ENCODE measurements around the gene FRMPD4.

Gene FRMPD4

GRCh38 chrX:12210196-12210815 lies 72.0 kb downstream of the FRMPD4 start:
- no peak for DNase-seq (ENCODE audit: low read depth in 2 of 3, low spot score in 1 of 3)

GRCh38 chrX:12210971-12211370 lies 72.7 kb downstream of the FRMPD4 start:
- DNase-seq (ENCODE audit: low read depth in 2 of 3, low spot score in 1 of 3) = no peak

- no peak for DNase-seq (ENCODE audit: low read depth in 2 of 3, low spot score in 1 of 3)
Observed at GRCh38 chrX:12223650-12224049, 85.4 kb downstream of the FRMPD4 start.

GRCh38 chrX:12225107-12225506 lies 86.8 kb downstream of the FRMPD4 start:
- DNase-seq (ENCODE audit: low read depth in 2 of 3, low spot score in 1 of 3) = no peak

- no peak for DNase-seq (ENCODE audit: low read depth in 2 of 3, low spot score in 1 of 3)
Observed at GRCh38 chrX:12227412-12228041, 89.3 kb downstream of the FRMPD4 start.

- no peak for DNase-seq (ENCODE audit: low read depth in 2 of 3, low spot score in 1 of 3)
Observed at GRCh38 chrX:12228862-12229261, 90.6 kb downstream of the FRMPD4 start.

- DNase-seq (ENCODE audit: low read depth in 2 of 3, low spot score in 1 of 3) = no peak
Observed at GRCh38 chrX:12229986-12230385, 91.7 kb downstream of the FRMPD4 start.

GRCh38 chrX:12234534-12235329 lies 96.5 kb downstream of the FRMPD4 start:
- no peak for DNase-seq (ENCODE audit: low read depth in 2 of 3, low spot score in 1 of 3)

GRCh38 chrX:12236156-12236555 lies 97.9 kb downstream of the FRMPD4 start:
- no peak for DNase-seq (ENCODE audit: low read depth in 2 of 3, low spot score in 1 of 3)

GRCh38 chrX:12237131-12237530 lies 98.9 kb downstream of the FRMPD4 start:
- no peak for DNase-seq (ENCODE audit: low read depth in 2 of 3, low spot score in 1 of 3)

GRCh38 chrX:12237771-12238170 lies 99.5 kb downstream of the FRMPD4 start:
- DNase-seq (ENCODE audit: low read depth in 2 of 3, low spot score in 1 of 3) = no peak

- no peak for DNase-seq (ENCODE audit: low read depth in 2 of 3, low spot score in 1 of 3)
Observed at GRCh38 chrX:12239356-12240082, 101.2 kb downstream of the FRMPD4 start.

- DNase-seq (ENCODE audit: low read depth in 2 of 3, low spot score in 1 of 3) = no peak
Observed at GRCh38 chrX:12240491-12240890, 102.2 kb downstream of the FRMPD4 start.

GRCh38 chrX:12241026-12241425 lies 102.8 kb downstream of the FRMPD4 start:
- no peak for DNase-seq (ENCODE audit: low read depth in 2 of 3, low spot score in 1 of 3)

- DNase-seq (ENCODE audit: low read depth in 2 of 3, low spot score in 1 of 3) = no peak
Observed at GRCh38 chrX:12245650-12246645, 107.7 kb downstream of the FRMPD4 start.

GRCh38 chrX:12249997-12250396 lies 111.7 kb downstream of the FRMPD4 start:
- no peak for DNase-seq (ENCODE audit: low read depth in 2 of 3, low spot score in 1 of 3)

GRCh38 chrX:12263211-12263610 lies 124.9 kb downstream of the FRMPD4 start:
- no peak for DNase-seq (ENCODE audit: low read depth in 2 of 3, low spot score in 1 of 3)

GRCh38 chrX:12269484-12269883 lies 131.2 kb downstream of the FRMPD4 start:
- no peak for DNase-seq (ENCODE audit: low read depth in 2 of 3, low spot score in 1 of 3)

GRCh38 chrX:12278151-12278550 lies 139.9 kb downstream of the FRMPD4 start:
- no peak for DNase-seq (ENCODE audit: low read depth in 2 of 3, low spot score in 1 of 3)

- DNase-seq (ENCODE audit: low read depth in 2 of 3, low spot score in 1 of 3) = no peak
Observed at GRCh38 chrX:12282991-12283390, 144.7 kb downstream of the FRMPD4 start.

All from stimulated activated CD4-positive, alpha-beta T cell treated with anti-CD3 and anti-CD28 coated beads, Interleukin-12 subunit alpha, Interleukin-12 subunit beta, amount 100 ng/mL, for 48 hours (primary cell).